IPS DF 19.7 (cell line): Measurements from ENCODE around the gene MMD.
"Not testable (repeated sequence)": the region's sequence is repeated elsewhere in the genome, so short reads cannot be mapped to it uniquely, and the experiment has no call there.

Source experiments
- DNase-seq: peaks from one replicate; pipeline ENCODE4 v3.0.0-alpha.2; 2013; ENCODE audit warnings: low read depth, low spot score

MMD gene

DNA sequence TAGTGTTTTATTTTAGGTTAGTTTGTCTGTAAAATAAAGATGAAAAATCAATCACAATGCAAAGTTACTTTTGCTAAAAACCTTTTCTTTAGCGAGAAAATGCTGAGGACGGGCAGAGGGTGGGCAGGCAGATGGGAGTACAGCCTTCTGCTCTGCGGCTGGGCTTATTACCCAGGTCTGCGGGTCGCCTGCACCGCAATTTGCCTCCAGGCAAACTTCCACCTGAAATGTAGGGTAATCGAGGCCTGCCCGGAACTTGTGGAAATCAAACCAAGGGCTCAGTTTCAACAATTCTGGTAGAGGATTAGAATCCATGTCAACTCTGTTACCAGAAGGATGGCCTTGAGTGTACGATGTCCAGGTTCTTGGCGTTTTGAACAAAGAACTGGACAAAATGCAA lies 22.3 kb upstream of the MMD start:
- DNase-seq = no peak

DNA sequence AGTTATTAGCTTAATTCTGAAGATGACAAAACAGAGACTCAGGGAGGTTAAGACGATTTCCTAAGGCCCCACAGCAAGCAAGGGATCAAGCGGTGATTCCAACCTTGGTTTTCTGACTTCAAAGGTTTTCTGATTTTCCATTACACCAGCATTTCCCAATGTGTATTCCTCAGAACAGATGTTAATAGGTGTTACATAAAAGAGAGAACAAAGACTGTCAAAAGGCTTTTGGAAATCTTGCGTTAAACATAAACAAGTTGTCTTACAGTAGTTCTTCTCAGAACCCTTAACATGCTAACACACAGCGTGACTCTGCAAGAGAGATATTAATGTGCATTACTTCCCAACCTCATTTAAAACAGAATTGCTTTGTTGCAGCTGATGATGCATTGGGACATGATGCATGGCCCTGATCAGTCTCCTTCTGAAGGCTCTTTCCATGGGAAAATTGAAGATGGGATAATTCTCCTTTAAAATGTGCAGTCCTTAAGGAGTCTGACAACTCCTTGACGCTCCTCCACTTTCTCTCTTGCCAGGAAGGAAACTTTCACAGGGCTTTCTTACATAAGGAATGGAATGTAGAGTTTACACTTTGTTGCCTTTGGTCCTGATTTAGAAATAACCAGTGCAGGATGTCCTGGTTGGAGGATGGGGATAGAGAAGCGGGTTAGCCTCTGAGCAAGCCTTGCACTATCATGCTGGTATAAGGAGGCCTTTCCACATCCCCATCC lies 21.5 kb upstream of the MMD start:
- DNase-seq = no peak

DNA sequence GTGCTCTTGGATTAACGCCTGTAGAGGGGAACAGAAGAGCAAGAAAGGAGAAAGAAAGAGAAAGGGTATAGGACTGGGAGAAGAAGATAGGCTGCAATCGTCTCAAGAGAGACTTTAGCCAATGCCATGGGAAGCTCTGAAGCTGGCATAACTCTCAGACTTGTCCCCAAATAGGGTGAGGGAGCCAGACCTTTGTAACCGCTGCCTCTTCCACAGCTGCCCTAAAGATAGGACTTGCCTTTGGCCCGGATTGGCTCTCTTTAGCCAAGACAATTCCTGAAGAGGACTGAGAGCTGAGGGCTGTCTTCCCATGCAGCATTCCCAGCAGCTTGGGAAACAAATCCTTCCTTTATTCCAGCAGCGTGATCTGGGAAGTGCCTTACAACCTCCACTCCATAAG lies 20.8 kb upstream of the MMD start:
- DNase-seq = no peak

- no peak for DNase-seq
These were observed 19.9 kb upstream of the MMD start for GRCh38 chr17:55441544-55441943.

- DNase-seq = no peak
These were observed 18.8 kb upstream of the MMD start for GRCh38 chr17:55440391-55440790.

DNA sequence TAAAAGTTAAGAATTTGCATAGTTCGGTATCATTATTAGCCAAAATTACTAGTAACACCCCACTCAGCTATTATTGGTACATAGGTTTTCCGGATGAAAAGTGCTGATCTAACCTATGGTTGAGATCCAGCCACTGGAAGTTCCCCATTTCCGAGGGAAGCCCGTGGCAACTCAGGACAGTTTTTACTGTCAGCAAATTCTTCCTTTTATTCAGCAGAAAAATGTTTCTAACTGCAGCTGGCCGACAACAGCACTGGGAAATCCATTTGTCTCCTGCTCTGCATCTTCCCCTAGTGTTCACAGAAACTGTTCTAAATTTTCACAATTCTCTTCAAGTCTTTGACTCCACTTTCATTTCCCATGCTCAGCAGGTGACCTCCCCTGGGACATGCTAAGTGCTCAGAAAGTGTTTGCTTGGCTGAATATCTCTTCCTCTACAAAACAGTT lies 15.5 kb upstream of the MMD start:
- no peak for DNase-seq

GRCh38 chr17:55436224-55437158 lies 14.9 kb upstream of the MMD start:
- DNase-seq = no peak

- DNase-seq = no peak
These were observed 13.8 kb upstream of the MMD start for GRCh38 chr17:55435408-55435807.

GRCh38 chr17:55434721-55435120 lies 13.1 kb upstream of the MMD start:
- no peak for DNase-seq

DNA sequence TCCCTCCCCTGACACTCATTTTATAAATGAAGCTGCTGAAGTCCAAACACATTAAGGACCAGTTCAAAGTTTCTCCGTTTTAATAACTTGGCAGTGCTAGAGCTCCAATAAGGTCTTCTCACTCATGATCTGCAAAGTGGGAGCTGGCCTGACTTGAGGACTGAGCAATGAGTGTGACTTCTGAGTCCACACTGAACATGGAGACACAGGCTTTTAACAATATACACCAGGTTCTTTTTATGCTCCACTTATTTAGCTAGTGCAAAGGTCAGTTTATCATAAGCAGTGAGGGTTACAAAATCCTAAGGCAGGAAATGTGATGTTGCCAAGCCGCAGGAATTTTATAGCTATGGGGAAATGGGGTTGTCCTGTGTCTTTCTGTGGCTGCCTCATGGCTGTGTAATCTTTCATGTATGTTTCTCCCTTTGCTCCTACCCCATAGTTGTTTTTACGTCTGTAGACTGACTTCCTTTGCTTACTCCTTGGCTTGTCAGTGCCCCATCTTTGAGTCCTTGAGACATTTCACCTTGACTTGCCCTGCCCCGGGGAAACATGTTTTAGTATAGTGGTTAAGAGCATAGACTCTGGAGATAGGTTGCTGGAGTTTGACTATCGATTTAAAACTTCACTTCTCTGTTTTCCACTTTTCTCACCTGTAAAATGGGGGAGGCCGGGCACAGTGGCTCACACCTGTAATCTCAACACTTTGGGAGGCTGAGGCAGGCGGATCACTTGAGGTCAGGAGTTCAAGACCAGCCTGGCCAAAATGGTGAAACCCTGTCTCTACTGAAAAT lies 12.2 kb upstream of the MMD start:
- DNase-seq = no peak

- DNase-seq = no peak
These were observed 11.5 kb upstream of the MMD start for GRCh38 chr17:55433029-55433628.

DNA sequence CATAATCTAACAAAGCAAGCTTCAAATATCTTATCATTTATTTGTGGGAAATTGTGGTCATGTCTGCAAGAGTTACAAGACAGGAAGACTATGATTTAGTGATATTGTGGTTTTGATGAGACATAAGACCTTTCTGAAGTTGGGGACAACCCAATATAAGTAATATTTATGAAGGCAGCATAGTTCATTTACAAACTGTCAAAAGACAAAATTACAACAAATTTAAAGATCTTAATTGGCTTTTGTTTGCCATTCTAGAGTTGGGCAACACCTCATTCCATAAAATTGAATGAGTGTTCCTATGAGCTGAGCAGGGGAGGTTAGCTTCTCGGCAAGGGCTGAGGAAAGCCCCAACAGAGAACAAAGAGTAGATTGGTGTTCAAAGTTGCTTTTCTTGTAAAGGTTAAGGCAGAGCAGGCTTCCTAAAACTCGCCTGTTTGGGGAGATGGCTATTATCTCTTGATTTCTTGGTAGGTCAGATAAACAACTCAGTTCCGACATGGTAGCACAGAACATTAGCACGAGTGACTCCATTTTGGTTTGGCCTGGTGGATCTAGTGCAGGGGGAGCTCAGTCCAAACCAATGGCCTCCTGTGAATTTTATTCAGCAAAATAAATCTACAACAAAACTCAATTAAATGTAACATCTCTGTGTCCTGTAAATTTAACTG lies 10.9 kb upstream of the MMD start:
- DNase-seq = no peak

DNA sequence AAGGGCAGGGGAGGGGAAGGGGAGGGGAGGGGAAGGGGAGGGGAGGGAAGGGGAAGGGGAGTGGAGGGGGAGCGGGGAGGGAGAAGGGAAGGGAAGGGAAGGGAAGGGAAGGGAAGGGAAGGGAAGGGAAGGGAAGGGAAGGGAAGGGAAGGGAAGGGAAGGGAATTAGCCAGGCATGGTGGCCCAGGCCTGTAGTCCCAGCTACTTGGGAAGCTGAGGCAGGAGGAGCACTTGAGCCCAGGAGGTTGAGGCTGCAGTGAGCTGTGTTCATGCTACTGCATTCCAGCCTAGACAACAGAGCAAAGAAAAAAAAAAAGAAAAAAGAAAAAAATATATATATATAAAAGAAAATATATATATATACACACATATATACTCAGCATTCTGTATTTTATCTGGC lies 10.3 kb upstream of the MMD start:
- not testable (repeated sequence) for DNase-seq

- DNase-seq = no peak
These were observed 9.1 kb upstream of the MMD start for GRCh38 chr17:55430541-55431288.

DNA sequence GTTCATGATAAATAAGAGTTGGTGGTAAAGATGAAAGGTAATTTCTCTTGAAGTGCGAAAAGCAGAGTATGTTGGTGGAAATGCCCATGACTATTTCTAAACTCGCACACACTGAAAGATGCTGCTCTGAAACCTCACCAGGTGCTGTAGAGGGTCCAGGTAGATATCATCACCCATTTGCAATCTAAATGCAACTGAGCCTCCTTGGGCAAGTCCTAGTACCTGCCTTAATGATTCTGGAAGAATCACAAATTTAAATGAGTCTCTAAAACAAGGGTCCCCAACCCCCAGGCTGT lies 5.9 kb upstream of the MMD start:
- no peak for DNase-seq

DNA sequence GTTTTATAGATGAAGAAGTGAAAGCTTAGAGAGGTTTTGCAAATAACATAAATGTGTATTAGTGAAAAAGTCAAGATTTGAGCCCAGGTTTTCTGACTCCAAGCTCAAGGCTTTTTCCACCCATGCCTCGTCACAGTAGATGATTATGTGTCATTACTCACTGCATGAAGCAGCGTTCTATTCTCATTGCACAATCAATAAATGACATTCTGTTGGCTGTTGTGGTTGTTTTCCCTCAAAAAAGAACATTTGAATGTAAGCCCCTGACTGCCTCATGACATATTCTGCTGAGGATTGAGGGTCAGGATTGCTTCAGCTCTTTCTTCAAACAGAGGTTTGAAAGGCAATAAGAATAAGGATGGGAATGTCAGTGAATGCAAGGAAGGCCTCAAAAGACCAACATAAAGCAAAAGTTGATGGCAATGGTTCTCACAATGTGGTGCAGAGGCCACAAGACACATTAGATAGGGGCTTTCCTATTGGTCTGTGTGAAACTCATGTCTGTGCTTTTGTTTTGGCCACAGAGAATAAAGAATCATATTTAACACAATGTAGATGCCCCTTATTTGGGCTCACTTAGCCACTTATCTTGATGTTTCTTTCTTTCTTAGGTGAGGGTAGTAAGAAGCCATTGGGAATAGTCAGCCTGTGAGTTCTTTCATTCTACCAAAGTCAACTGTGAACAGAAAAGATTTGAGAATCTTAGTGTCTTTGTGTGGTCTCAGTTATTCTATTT lies 5.4 kb upstream of the MMD start:
- DNase-seq = no peak

GRCh38 chr17:55424893-55425540 lies 3.4 kb upstream of the MMD start:
- DNase-seq = no peak

- DNase-seq = no peak
These were observed 1.9 kb upstream of the MMD start for GRCh38 chr17:55423535-55423934.

GRCh38 chr17:55422828-55423164 lies 1.2 kb upstream of the MMD start:
- not testable (repeated sequence) for DNase-seq
